HCT116 (cell line): Measurements from ENCODE around the gene HAO2. TPM values are rescaled to one million over a fixed set of nuclear protein-coding genes. Genes with fewer than 3 reads are reported as not detected.

Source experiments
- ATAC-seq: fragments of 200-7000 bp; cut with Tn5 transposase; 2 replicates; pipeline ENCODE4 v1.9.1; 2020; ENCODE audit warnings: mild to moderate bottlenecking, moderate library complexity
- BruUV-seq: library from RNA; stranded (reverse); fragments of 400-500 nt; replicated peaks from 2 replicates; lab custom pipeline; 2021; lab: Mats Ljungman, UMichigan
- CTCF ChIA-PET: fragments of 300-600 bp; sonication (Branson Sonifier 250); formaldehyde crosslinking; loops from one replicate; lab custom pipeline; 2021; ENCODE audit warnings: antibody characterized with exemption; lab: Charles Lee
- POLR2A ChIA-PET: fragments of 300-600, 350-600 bp; sonication (Branson Sonifier 250); formaldehyde crosslinking; loops from one replicate; lab custom pipeline; 2021; ENCODE audit warnings: antibody characterized with exemption; lab: Charles Lee
- RAD21 ChIA-PET, 2 experiments: fragments of 300-600 bp; sonication (Branson Sonifier 250); formaldehyde crosslinking; loops; one replicate each; lab custom pipeline; 2023; ENCODE audit warnings: low total read pairs in 2 of 2; ENCODE audit not compliant: uncharacterized antibody in 2 of 2, unreplicated experiment in 2 of 2, low non-redundant PET in 1 of 2; lab: Charles Lee
- DNase-seq: peaks from one replicate; pipeline ENCODE4 v3.0.0-alpha.2; 2010; ENCODE audit warnings: low read depth, low spot score
- H2AFZ ChIP-seq: fragments of 200-600 bp; shearing (Covaris generic), sonication (generic); 2 replicates; pipeline ENCODE4 v1.6.1; 2017; ENCODE audit warnings: low read depth, mixed run types, mixed read lengths, antibody characterized with exemption, low read length; ENCODE audit not compliant: poor library complexity, severe bottlenecking
- H3K27ac ChIP-seq: 2 replicates; pipeline ENCODE4 v1.5.1; 2012; ENCODE audit warnings: low read depth, low read length
- H3K27me3 ChIP-seq: fragments of 200-600 bp; sonication (generic); 2 replicates; pipeline ENCODE4 v1.6.1; 2016; ENCODE audit warnings: mixed run types, low read length, mixed read lengths; ENCODE audit not compliant: insufficient read depth
- H3K36me3 ChIP-seq, 2 experiments: fragments of 200-500 bp in 1 of 2; fragments of 200-600 bp in 1 of 2; sonication (Bioruptor generic) in 1 of 2; sonication (generic) in 1 of 2; 2 replicates each; pipeline versions ENCODE4 v1.5.1 to v1.6.1; 2014 to 2016; ENCODE audit warnings: low read length in 2 of 2, inconsistent platforms in 1 of 2, mixed read lengths in 1 of 2, mixed run types in 1 of 2; ENCODE audit not compliant: insufficient read depth in 2 of 2, control insufficient read depth in 1 of 2
- H3K4me1 ChIP-seq, 2 experiments: fragments of 200-600 bp in 1 of 2; sonication (generic) in 1 of 2; 2 replicates each; pipeline versions ENCODE4 v1.5.1 to v1.6.1; 2012 to 2017; ENCODE audit warnings: low read length in 2 of 2, inconsistent platforms in 1 of 2, mild to moderate bottlenecking in 1 of 2, mixed read lengths in 1 of 2, mixed run types in 1 of 2, moderate library complexity in 1 of 2; ENCODE audit not compliant: insufficient read depth in 2 of 2, control insufficient read depth in 1 of 2
- H3K4me2 ChIP-seq: fragments of 200-600 bp; sonication (generic); 2 replicates; pipeline ENCODE4 v1.6.1; 2017; ENCODE audit warnings: mixed run types, low read length, mixed read lengths
- H3K4me3 ChIP-seq, 2 experiments: fragments of 200-600 bp in 1 of 2; sonication (generic) in 1 of 2; replicated peaks in 1 of 2; 2 replicates each; pipeline ENCODE4 v1.5.1; 2011 to 2016; ENCODE audit warnings: low read length in 2 of 2, control low read depth in 1 of 2, low read depth in 1 of 2, mild to moderate bottlenecking in 1 of 2, mixed read lengths in 1 of 2, mixed run types in 1 of 2
- H3K79me2 ChIP-seq: fragments of 200-600 bp; sonication (generic); 2 replicates; pipeline ENCODE4 v1.6.1; 2017; ENCODE audit warnings: mild to moderate bottlenecking, mixed run types, low read length, moderate library complexity, mixed read lengths; ENCODE audit not compliant: insufficient read depth
- H3K9ac ChIP-seq: fragments of 200-600 bp; sonication (generic); 2 replicates; pipeline ENCODE4 v1.6.1; 2016; ENCODE audit warnings: low read length, mixed read lengths
- H3K9me2 ChIP-seq: fragments of 200-600 bp; sonication (generic), shearing (Covaris generic); 2 replicates; pipeline ENCODE4 v1.6.1; 2017; ENCODE audit warnings: mixed run types, mild to moderate bottlenecking, moderate library complexity; ENCODE audit not compliant: insufficient read depth
- H3K9me3 ChIP-seq, 2 experiments: fragments of 200-500 bp in 1 of 2; fragments of 200-600 bp in 1 of 2; sonication (Bioruptor generic) in 1 of 2; sonication (generic) in 1 of 2; 2 replicates each; pipeline ENCODE4 v1.6.1; 2014 to 2017; ENCODE audit warnings: low read length in 2 of 2, mixed read lengths in 2 of 2, inconsistent platforms in 1 of 2, low read depth in 1 of 2, mild to moderate bottlenecking in 1 of 2, mixed run types in 1 of 2, moderate library complexity in 1 of 2; ENCODE audit not compliant: control insufficient read depth in 1 of 2, insufficient read depth in 1 of 2
- H4K20me1 ChIP-seq: fragments of 200-600 bp; sonication (generic), shearing (Covaris generic); 2 replicates; pipeline ENCODE4 v1.6.1; 2017; ENCODE audit warnings: mixed run types, mild to moderate bottlenecking, moderate library complexity; ENCODE audit not compliant: insufficient read depth
- CBX3 ChIP-seq: IDR thresholded peaks from 2 replicates; pipeline ENCODE4 v1.6.1; 2012; ENCODE audit warnings: low read depth
- EGR1 ChIP-seq: IDR thresholded peaks from 2 replicates; pipeline ENCODE4 v1.6.1; 2012; ENCODE audit warnings: low read depth
- EZH2phosphoT487 ChIP-seq: fragments of 200-600 bp; IDR thresholded peaks from 2 replicates; pipeline ENCODE4 v1.6.1; 2018; ENCODE audit warnings: antibody characterized with exemption, borderline replicate concordance
- FOSL1 ChIP-seq: IDR thresholded peaks from 2 replicates; pipeline ENCODE4 v1.6.1; 2012; ENCODE audit warnings: low read depth
- JUND ChIP-seq: IDR thresholded peaks from 2 replicates; pipeline ENCODE4 v1.6.1; 2012
- POLR2AphosphoS5 ChIP-seq: IDR thresholded peaks from 2 replicates; pipeline ENCODE4 v1.6.1; 2011; ENCODE audit warnings: mild to moderate bottlenecking, low read depth, low read length, moderate library complexity
- RAD21 ChIP-seq: IDR thresholded peaks from 2 replicates; pipeline ENCODE4 v1.6.1; 2012; ENCODE audit warnings: low read depth, mild to moderate bottlenecking
- REST ChIP-seq: IDR thresholded peaks from 2 replicates; pipeline ENCODE4 v1.6.1; 2012; ENCODE audit warnings: low read depth
- SIN3A ChIP-seq: IDR thresholded peaks from 2 replicates; pipeline ENCODE4 v1.6.1; 2012; ENCODE audit warnings: low read depth
- SP1 ChIP-seq: IDR thresholded peaks from 2 replicates; pipeline ENCODE4 v1.6.1; 2012; ENCODE audit warnings: low read depth
- SRF ChIP-seq: IDR thresholded peaks from 2 replicates; pipeline ENCODE4 v1.6.1; 2012; ENCODE audit warnings: low read depth
- TCF7L2 ChIP-seq: IDR thresholded peaks from 2 replicates; pipeline ENCODE4 v1.7.0; 2011; ENCODE audit warnings: borderline replicate concordance, inconsistent platforms; ENCODE audit not compliant: insufficient read depth, insufficient read length; ENCODE audit errors: extremely low read depth
- ZBTB33 ChIP-seq: IDR thresholded peaks from 2 replicates; pipeline ENCODE4 v1.6.1; 2011; ENCODE audit warnings: mild to moderate bottlenecking, low read length, moderate library complexity; ENCODE audit not compliant: insufficient replicate concordance; ENCODE audit errors: extremely low read depth
- ZNF274 ChIP-seq: fragments of 200-500 bp; sonication (Bioruptor generic); IDR thresholded peaks from 2 replicates; pipeline ENCODE4 v1.6.1; 2014; ENCODE audit warnings: mild to moderate bottlenecking, low read depth, low read length, inconsistent platforms
- intact Hi-C: fragments of 100-400 bp; cut with micrococcal nuclease; formaldehyde crosslinking; loops from 2 replicates; pipeline ENCODE4 v1.10.0; 2022
- total RNA-seq: library from RNA; stranded (reverse); gene quantifications from one replicate; pipeline ENCODE4 v1.2.1, GENCODE V29; 2021; ENCODE audit not compliant: unreplicated experiment

HAO2 gene
- total RNA-seq, 1 experiment from 2014 or later: not detected

- H3K4me1 ChIP-seq: no peaks in the 10 kb centered on the region
- DNase-seq (no peak), ATAC-seq (no peak)
- no peaks in the 10 kb centered on the region for H3K9me3 ChIP-seq
- intact Hi-C loops: no loop called here
- BruUV-seq: no TSS peak
- no peak overlapping the region for H3K4me3 ChIP-seq
- no peak overlapping the region for H3K4me2 ChIP-seq
- no peak overlapping the region for H3K9ac ChIP-seq
- H3K9me2 ChIP-seq: no peaks in the 10 kb centered on the region
- no peaks in the 10 kb centered on the region for H4K20me1 ChIP-seq
- peaks cover 43% of the 10 kb centered on the region for H3K27me3 ChIP-seq
- no peak overlapping the region for H2AFZ ChIP-seq
- no peak for TF ChIP-seq EGR1
- no peak for TF ChIP-seq SRF
- TF ChIP-seq POLR2AphosphoS5: no peak
- TF ChIP-seq JUND: no peak
- TF ChIP-seq CBX3: no peak
- no peak for TF ChIP-seq RAD21
- CTCF ChIA-PET: no interaction called here
- H3K27ac ChIP-seq: no peak overlapping the region
- POLR2A ChIA-PET: no interaction called here
- RAD21 ChIA-PET: no interaction called here
- H3K36me3 ChIP-seq: no peaks in the 10 kb centered on the region
- H3K79me2 ChIP-seq: no peaks in the 10 kb centered on the region
These were observed 61.9 kb downstream of the HAO2 start for GRCh38 chr1:119430486-119430885.

- ChIA-PET CTCF (no interaction called here), RAD21 (no interaction called here), POLR2A (no interaction called here)
- H3K27ac ChIP-seq: no peak overlapping the region
- no peak overlapping the region for H2AFZ ChIP-seq
- H3K9me2 ChIP-seq: no peaks in the 10 kb centered on the region
- DNase-seq (no peak), ATAC-seq (no peak)
- intact Hi-C loops: no loop called here
- H3K27me3 ChIP-seq: peaks cover 43% of the 10 kb centered on the region
- no peaks in the 10 kb centered on the region for H3K9me3 ChIP-seq
- H3K4me1 ChIP-seq: no peaks in the 10 kb centered on the region
- H3K4me3 ChIP-seq: no peak overlapping the region
- no peak overlapping the region for H3K9ac ChIP-seq
- H3K4me2 ChIP-seq: no peak overlapping the region
- no peaks in the 10 kb centered on the region for H3K36me3 ChIP-seq
- BruUV-seq: no TSS peak
- no peaks in the 10 kb centered on the region for H3K79me2 ChIP-seq
- H4K20me1 ChIP-seq: no peaks in the 10 kb centered on the region
- TF ChIP-seq EZH2phosphoT487: no peak
- TF ChIP-seq TCF7L2: no peak
- TF ChIP-seq EGR1: no peak
- TF ChIP-seq ZBTB33: no peak
- TF ChIP-seq ZNF274: no peak
- TF ChIP-seq FOSL1: no peak
- TF ChIP-seq SP1: no peak
- no peak for TF ChIP-seq SIN3A
- no peak for TF ChIP-seq JUND
- TF ChIP-seq REST: no peak
These were observed 63.3 kb downstream of the HAO2 start for GRCh38 chr1:119431836-119432235.
